ENCODE results near the gene CRABP2.

CRABP2 gene

GRCh38 chr1:156656806-156657740, 48.3 kb downstream of the CRABP2 start:
- DNase-seq (ENCODE audit: low read depth in 1 of 2, low spot score in 1 of 2), result peak; percentile 73 to 95
- TF ChIP-seq JUND (IDR thresholded peaks at IDR 0.05; ENCODE audit: low read depth), result no peak
- in situ Hi-C loops (cut with HindIII; ENCODE audit: low pct_unique_long_range_greater_than_20kb, low sequenced_read_pairs), result no loop called here

- no peak for TF ChIP-seq JUND (IDR thresholded peaks at IDR 0.05; ENCODE audit: low read depth)
- no peak for DNase-seq (ENCODE audit: low read depth in 1 of 2, low spot score in 1 of 2)
- in situ Hi-C loops (cut with HindIII; ENCODE audit: low pct_unique_long_range_greater_than_20kb, low sequenced_read_pairs), result no loop called here
Measured at GRCh38 chr1:156655904-156656516, 49.4 kb downstream of the CRABP2 start.

- in situ Hi-C loops (cut with HindIII; ENCODE audit: low pct_unique_long_range_greater_than_20kb, low sequenced_read_pairs), result no loop called here
- no peak for DNase-seq (ENCODE audit: low read depth in 1 of 2, low spot score in 1 of 2)
Measured at GRCh38 chr1:156655151-156655903, 50.1 kb downstream of the CRABP2 start.

GRCh38 chr1:156654700-156655099, 50.7 kb downstream of the CRABP2 start:
- in situ Hi-C loops (cut with HindIII; ENCODE audit: low pct_unique_long_range_greater_than_20kb, low sequenced_read_pairs), result no loop called here
- TF ChIP-seq JUND (IDR thresholded peaks at IDR 0.05; ENCODE audit: low read depth), result no peak
- DNase-seq (ENCODE audit: low read depth in 1 of 2, low spot score in 1 of 2), result no peak

More at GRCh38 chr1:156655151-156655903, 50.1 kb downstream of the CRABP2 start:
- TF ChIP-seq JUND (IDR thresholded peaks at IDR 0.05; ENCODE audit: low read depth), result no peak

- no peak for DNase-seq (ENCODE audit: low read depth in 1 of 2, low spot score in 1 of 2)
- in situ Hi-C loops (cut with HindIII; ENCODE audit: low pct_unique_long_range_greater_than_20kb, low sequenced_read_pairs), result no loop called here
- TF ChIP-seq JUND (IDR thresholded peaks at IDR 0.05; ENCODE audit: low read depth), result no peak
Measured at GRCh38 chr1:156652992-156653355, 52.4 kb downstream of the CRABP2 start.

GRCh38 chr1:156652131-156652991, 53.0 kb downstream of the CRABP2 start:
- DNase-seq (ENCODE audit: low read depth in 1 of 2, low spot score in 1 of 2), result peak; percentile 91 to 92
- no peak for TF ChIP-seq JUND (IDR thresholded peaks at IDR 0.05; ENCODE audit: low read depth)
- in situ Hi-C loops (cut with HindIII; ENCODE audit: low pct_unique_long_range_greater_than_20kb, low sequenced_read_pairs), result no loop called here

All from T47D (cell line).